ENCODE results near the gene GABRB1.

The GABRB1 gene

DNA sequence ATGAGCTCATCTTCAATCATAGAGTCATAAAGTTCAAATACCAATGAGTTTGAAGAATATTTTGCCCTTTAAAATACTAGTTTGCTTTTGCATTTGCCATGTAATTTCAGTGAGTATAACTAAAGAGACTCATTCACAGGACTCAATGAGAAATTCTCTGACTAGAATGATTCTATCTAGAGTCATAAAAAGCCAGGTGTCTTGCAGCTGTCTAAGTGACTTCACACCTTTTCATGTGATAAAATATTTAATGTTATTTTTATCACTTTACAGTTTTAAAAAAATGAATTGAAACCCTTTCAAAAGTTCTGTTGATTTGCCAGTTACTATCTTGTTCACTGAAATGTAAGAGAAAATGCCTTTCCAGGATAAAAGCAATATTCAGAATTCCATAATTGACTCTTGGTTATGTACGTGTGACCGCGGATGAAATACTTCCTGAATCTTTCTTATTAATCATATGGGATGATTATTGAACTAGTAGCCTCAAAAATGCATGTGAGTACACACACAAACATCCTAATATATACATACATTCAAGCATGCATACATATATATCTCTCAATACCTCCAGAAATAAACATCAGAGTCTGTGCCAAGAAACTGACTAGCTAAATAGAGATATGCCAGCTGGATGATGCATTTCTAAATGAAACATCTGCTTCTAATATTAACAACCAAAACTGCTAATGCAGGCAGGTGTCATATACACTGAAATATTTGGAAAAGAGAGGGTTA is 87.0 kb downstream of the GABRB1 start:
- H3K4me3 ChIP-seq (ENCODE audit: low read length) = no peak overlapping the region
- no peak for TF ChIP-seq ZNF274 (IDR thresholded peaks at IDR 0.05; ENCODE audit: low read depth, low read length)

DNA sequence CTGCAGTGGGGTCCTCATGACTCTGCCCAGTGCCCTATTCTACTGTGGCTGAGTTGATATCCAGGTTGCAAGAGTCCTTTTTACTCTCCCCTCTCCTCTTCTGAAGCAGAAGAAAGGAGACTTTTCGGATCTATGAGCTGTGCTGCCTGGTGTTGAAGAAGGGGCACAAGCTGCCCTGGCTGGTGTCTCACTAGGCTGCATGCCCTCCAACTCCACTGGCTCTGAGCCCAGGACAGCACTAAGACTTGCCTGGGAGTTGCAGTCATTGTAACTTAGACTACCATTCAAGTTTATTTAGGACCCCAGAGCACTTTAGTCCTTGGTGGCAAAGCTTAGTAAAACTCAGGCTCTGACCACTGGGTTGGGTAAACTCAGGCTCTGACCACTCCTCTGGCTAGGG is 89.4 kb downstream of the GABRB1 start:
- H3K4me3 ChIP-seq (ENCODE audit: low read length) = no peak overlapping the region
- TF ChIP-seq ZNF274 (IDR thresholded peaks at IDR 0.05; ENCODE audit: low read depth, low read length) = no peak

DNA sequence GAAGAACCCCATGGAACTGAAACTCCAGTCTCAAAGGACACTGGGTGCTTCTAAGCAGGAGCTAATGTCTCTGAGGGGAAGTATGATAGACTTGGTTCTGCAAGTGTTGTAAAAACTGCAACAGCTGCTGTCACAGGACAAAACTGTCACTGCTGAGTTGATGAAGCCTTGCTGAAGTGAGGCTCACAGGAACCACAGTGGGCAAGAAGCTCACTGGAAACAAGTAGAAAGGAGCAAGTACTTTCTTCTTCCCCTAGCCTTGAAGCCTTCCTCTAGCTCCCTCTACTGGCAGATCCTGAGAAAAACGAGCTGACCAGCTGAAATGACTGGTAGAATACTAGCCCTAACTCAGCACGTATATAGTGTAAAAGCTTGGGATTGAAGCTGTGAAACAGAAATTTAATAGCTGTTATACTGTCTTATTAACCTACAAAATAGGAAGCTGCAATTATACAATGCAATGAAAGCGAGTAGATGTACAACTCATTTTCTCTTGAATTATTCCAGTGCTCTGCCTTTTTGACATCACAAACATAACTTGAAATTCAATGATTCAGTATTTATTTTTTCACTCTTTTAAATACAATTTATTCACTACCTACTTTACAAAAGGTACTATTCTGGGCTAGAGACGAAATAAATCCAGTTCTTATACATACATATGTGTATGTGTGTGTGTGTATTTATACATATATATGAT is 91.4 kb downstream of the GABRB1 start:
- no peak for TF ChIP-seq ZNF274 (IDR thresholded peaks at IDR 0.05; ENCODE audit: low read depth, low read length)
- H3K4me3 ChIP-seq (ENCODE audit: low read length) = no peak overlapping the region

- no peak for TF ChIP-seq ZNF274 (IDR thresholded peaks at IDR 0.05; ENCODE audit: low read depth, low read length)
- no peak overlapping the region for H3K4me3 ChIP-seq (ENCODE audit: low read length)
Measured at GRCh38 chr4:47128991-47129390, 97.6 kb downstream of the GABRB1 start.

DNA sequence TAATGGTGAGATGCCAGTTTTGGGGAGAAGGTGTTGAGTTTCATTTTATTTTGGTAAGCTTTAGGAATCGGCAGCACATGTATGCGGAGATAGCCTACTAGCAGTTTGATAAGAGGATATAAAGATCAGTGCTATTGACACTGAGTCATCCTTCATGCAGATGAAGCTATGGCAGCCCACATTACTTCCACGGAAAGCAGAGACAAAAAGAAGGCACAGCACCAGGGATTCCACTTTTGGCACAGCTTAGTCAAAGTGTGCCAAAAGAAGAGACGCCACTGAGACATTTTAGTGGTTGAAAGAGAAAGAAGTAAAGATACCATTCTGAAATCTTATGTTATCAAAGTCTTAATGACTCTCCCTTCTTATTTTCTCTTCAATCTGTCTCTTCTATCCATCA is 103.8 kb downstream of the GABRB1 start:
- H3K4me3 ChIP-seq (ENCODE audit: low read length) = no peak overlapping the region
- no peak for TF ChIP-seq ZNF274 (IDR thresholded peaks at IDR 0.05; ENCODE audit: low read depth, low read length)

- no peak for TF ChIP-seq ZNF274 (IDR thresholded peaks at IDR 0.05; ENCODE audit: low read depth, low read length)
- no peak overlapping the region for H3K4me3 ChIP-seq (ENCODE audit: low read length)
Measured at GRCh38 chr4:47143261-47143660, 111.9 kb downstream of the GABRB1 start.

GRCh38 chr4:47145630-47146029 is 114.3 kb downstream of the GABRB1 start:
- no peak overlapping the region for H3K4me3 ChIP-seq (ENCODE audit: low read length)
- no peak for TF ChIP-seq ZNF274 (IDR thresholded peaks at IDR 0.05; ENCODE audit: low read depth, low read length)

DNA sequence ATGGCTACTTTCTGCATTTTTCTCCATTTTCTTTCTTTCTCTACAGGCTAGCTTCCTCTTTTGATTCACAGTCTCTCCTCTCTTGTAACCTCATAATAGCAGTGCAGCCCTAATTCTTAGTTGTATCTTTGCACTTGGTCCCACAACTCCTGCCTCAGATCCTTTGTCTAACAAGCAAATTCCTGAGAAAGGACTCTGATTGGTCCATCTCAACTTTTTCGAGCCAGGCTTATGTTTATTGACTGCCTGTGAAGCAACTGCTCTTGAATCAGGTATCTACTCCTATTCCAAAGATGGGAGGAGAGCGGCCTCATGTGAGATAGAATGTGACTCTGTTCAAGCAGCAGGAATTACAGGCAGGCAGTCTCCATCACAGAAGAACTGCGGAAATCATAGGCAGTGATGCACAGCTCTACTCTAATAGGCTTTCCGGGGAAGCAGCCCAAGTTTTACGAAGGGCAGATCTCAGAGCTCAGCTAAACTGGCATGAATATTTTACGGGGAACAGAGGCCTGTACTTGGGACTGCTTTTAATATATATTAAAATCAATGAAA is 123.5 kb downstream of the GABRB1 start:
- no peak overlapping the region for H3K4me3 ChIP-seq (ENCODE audit: low read length)

DNA sequence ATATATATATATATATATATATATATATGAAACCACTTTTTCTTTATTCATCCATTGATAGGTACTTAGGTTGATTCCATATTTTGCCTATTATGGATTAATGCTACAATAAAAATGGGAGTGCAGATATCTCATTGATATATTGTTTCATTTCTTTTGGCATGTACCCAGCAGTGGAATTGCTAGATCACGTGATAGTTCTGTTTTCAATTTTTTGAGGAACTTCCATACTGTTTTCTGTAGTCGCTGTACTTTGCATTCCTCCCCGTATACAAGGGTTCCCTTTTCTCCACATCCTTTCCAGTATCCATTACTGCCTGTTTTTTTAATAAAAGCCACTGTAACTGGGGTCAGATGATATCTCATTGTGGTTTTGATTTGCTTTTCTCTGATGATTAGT is 124.6 kb downstream of the GABRB1 start:
- no peak for TF ChIP-seq ZNF274 (IDR thresholded peaks at IDR 0.05; ENCODE audit: low read depth, low read length)
- no peak overlapping the region for H3K4me3 ChIP-seq (ENCODE audit: low read length)

More for the DNA sequence above, 123.5 kb downstream of the GABRB1 start:
- TF ChIP-seq ZNF274 (IDR thresholded peaks at IDR 0.05; ENCODE audit: low read depth, low read length) = no peak

- TF ChIP-seq ZNF274 (IDR thresholded peaks at IDR 0.05; ENCODE audit: low read depth, low read length) = no peak
- no peak overlapping the region for H3K4me3 ChIP-seq (ENCODE audit: low read length)
Measured at GRCh38 chr4:47160095-47160494, 128.7 kb downstream of the GABRB1 start.

GRCh38 chr4:47167081-47168035 is 136.0 kb downstream of the GABRB1 start:
- no peak overlapping the region for H3K4me3 ChIP-seq (ENCODE audit: low read length)
- TF ChIP-seq ZNF274 (IDR thresholded peaks at IDR 0.05; ENCODE audit: low read depth, low read length) = no peak

GRCh38 chr4:47184083-47184482 is 152.7 kb downstream of the GABRB1 start:
- H3K4me3 ChIP-seq (ENCODE audit: low read length) = no peak overlapping the region
- TF ChIP-seq ZNF274 (IDR thresholded peaks at IDR 0.05; ENCODE audit: low read depth, low read length) = no peak

GRCh38 chr4:47185761-47186160 is 154.4 kb downstream of the GABRB1 start:
- TF ChIP-seq ZNF274 (IDR thresholded peaks at IDR 0.05; ENCODE audit: low read depth, low read length) = no peak
- H3K4me3 ChIP-seq (ENCODE audit: low read length) = no peak overlapping the region

DNA sequence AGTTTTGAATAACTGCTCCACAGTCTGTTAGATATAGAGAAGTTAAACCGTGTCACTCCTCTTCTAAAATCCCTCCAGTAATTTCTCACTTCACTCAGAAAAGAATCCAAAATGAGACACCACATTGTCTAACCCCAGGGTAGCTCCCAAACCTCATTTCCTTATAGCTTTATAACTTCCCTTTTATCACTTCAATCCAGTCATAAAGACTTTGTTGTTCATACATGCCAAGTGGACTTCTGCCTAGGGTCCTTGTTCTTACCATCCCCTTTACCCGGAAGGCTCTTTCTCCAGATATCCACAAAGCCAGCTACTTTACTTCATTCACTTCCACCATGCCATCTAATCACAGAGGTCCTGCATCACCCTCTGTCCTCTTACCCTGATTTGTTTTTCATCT is 156.2 kb downstream of the GABRB1 start:
- no peak overlapping the region for H3K4me3 ChIP-seq (ENCODE audit: low read length)
- no peak for TF ChIP-seq ZNF274 (IDR thresholded peaks at IDR 0.05; ENCODE audit: low read depth, low read length)
